K562 treated with DMSO at 1 percent for 24 hours (cell line): Measurements from ENCODE around the gene C12orf75. TPM values are rescaled to one million over a fixed set of nuclear protein-coding genes. Genes with fewer than 3 reads are reported as not detected.

ENCODE experiments used
- total RNA-seq: library from RNA; unstranded; fragments of 300-600 nt; gene quantifications from 2 replicates; pipeline ENCODE4 v1.2.3, GENCODE V29; 2022; ENCODE audit warnings: low read depth; ENCODE audit not compliant: insufficient read depth

The C12orf75 gene
- 1.2 and 1.7 TPM in 2 replicates for total RNA-seq

DNA sequence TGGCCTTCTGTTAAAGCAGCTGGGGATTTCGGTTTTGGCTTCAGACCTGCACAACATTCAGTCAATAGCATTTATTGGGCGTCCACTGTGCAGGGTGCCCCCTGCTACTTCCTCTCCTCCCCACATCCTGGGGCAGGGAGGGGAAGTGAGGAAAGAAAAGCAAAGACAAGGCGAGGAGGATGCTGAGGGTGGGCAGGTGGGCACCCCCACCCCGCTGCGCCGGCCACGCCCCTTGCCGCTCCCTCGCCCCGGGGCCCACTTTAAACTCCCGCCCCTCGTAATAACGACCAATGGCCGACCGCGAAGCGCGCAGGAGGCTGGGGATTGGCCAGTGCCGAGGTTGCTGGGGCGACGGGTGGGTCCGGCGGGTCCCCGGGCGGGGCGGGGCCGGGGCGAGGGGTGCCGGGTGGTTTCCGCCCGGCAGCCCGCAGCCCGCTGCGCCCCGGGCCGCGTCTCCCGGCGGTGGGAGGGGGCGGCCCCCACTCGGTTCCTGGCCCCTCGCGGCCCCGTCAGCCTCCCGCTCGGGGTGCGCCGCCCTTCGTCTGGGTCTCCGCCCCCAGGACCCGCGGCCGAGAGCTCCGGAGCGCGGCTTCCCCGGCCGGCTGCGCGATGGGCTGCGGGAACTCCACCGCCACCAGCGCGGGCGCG is at the start of gene C12orf75:
Gene C12orf75 (plus strand): TSS at position 409 of the 648 bp plus-strand sequence. CDS start 201 bp downstream, at position 610.

Other genes with a start within 250 kb of the C12orf75 start
- 11.3 and 11.6 TPM in 2 replicates for gene ALDH1L2, start 246.2 kb upstream of the C12orf75 start, total RNA-seq
- gene WASHC4, start 223.0 kb upstream of the C12orf75 start, total RNA-seq: 8.9 and 11.1 TPM in 2 replicates
- 7.1 and 9.0 TPM in 2 replicates for gene APPL2, start 94.5 kb upstream of the C12orf75 start, total RNA-seq